SK-N-SH (cell line): Measurements from ENCODE around the gene HUNK.
"Not testable (repeated sequence)": the region's sequence is repeated elsewhere in the genome, so short reads cannot be mapped to it uniquely, and the experiment has no call there.

Experiments
- ELF1 ChIP-seq: IDR thresholded peaks from 2 replicates; pipeline ENCODE4 v1.4.0; 2012
- NRF1 ChIP-seq: IDR thresholded peaks from 2 replicates; pipeline ENCODE4 v1.6.1; 2012; ENCODE audit warnings: low read depth, mild to moderate bottlenecking, low read length
- POLR2AphosphoS5 ChIP-seq: IDR thresholded peaks from 2 replicates; pipeline ENCODE4 v1.6.1; 2012; ENCODE audit warnings: low read depth, low read length
- SMC3 ChIP-seq: IDR thresholded peaks from 2 replicates; pipeline ENCODE4 v1.6.1; 2012; ENCODE audit warnings: low read depth, low read length, improper control_type of control experiment
- TF ChIP-seq, protein P1 (sequence below): fragments of 200-600 bp; sonication (generic); IDR thresholded peaks from 2 replicates; pipeline ENCODE4 v1.6.1; 2017; ENCODE audit warnings: antibody characterized with exemption, mild to moderate bottlenecking, moderate library complexity

DNA sequence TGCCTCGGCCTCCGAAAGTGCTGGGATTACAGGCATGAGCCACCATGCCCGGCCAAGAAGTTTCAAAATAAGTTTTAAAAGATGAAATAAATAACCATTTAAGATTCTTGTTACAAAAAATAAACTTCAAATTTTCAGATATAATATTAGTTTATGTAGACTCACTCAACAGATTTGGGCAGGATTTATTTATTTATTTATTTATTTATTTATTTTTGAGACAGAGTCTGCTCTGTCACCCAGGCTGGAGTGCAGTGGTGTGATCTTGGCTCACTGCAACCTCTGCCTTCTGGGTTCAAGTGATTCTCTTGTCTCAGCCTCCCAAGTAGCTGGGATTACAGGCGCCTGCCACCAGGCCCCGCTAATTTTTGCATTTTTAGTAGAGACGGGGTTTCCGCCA lies 15.2 kb upstream of the HUNK start:
- TF ChIP-seq, protein P1, sequence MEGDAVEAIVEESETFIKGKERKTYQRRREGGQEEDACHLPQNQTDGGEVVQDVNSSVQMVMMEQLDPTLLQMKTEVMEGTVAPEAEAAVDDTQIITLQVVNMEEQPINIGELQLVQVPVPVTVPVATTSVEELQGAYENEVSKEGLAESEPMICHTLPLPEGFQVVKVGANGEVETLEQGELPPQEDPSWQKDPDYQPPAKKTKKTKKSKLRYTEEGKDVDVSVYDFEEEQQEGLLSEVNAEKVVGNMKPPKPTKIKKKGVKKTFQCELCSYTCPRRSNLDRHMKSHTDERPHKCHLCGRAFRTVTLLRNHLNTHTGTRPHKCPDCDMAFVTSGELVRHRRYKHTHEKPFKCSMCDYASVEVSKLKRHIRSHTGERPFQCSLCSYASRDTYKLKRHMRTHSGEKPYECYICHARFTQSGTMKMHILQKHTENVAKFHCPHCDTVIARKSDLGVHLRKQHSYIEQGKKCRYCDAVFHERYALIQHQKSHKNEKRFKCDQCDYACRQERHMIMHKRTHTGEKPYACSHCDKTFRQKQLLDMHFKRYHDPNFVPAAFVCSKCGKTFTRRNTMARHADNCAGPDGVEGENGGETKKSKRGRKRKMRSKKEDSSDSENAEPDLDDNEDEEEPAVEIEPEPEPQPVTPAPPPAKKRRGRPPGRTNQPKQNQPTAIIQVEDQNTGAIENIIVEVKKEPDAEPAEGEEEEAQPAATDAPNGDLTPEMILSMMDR, result not testable (repeated sequence)
- not testable (repeated sequence) for TF ChIP-seq SMC3, ELF1, NRF1, POLR2AphosphoS5
